GM12892 (cell line): Measurements from ENCODE around the gene GMEB2.

ENCODE experiments used
- POLR2A ChIP-seq: IDR thresholded peaks from 2 replicates; pipeline ENCODE4 v1.6.1; 2011; ENCODE audit warnings: low read depth, low read length, control low read depth
- POLR2AphosphoS5 ChIP-seq: IDR thresholded peaks from 2 replicates; pipeline ENCODE4 v1.6.1; 2011; ENCODE audit warnings: low read depth, low read length, control low read depth
- TAF1 ChIP-seq: IDR thresholded peaks from 2 replicates; pipeline ENCODE4 v1.6.1; 2011; ENCODE audit warnings: low read depth, mild to moderate bottlenecking, control low read depth, low read length, borderline replicate concordance

- no peak for TF ChIP-seq TAF1
- no peak for TF ChIP-seq POLR2A
- TF ChIP-seq POLR2AphosphoS5: no peak
Observed at GRCh38 chr20:63661108-63661507, 34.2 kb upstream of the GMEB2 start.
